ENCODE results near the gene SEPTIN3. TPM values are rescaled to one million over a fixed set of nuclear protein-coding genes. Genes with fewer than 3 reads are reported as not detected.

Gene SEPTIN3
- polyA plus RNA-seq, 1 experiment = 0.22 TPM

GRCh38 chr22:41979423-41980250 lies 10.4 kb downstream of the SEPTIN3 start:
- ChIA-PET POLR2A (no interaction called here), CTCF (no interaction called here)
- Histone ChIP-seq H3K27me3 (ENCODE audit: control insufficient read depth, insufficient read depth, low read length) (peaks cover 47% of the 10 kb centered on the region), H3K9me3 (ENCODE audit: control insufficient read depth, insufficient read depth, low read length) (no peaks in the 10 kb centered on the region; the same call in 1 of the 2 replicates), H3K27ac (ENCODE audit: low read depth, low read length) (no peak overlapping the region), H3K4me3 (ENCODE audit: low read depth, low read length) (no peak overlapping the region)
- TF ChIP-seq, protein P1, sequence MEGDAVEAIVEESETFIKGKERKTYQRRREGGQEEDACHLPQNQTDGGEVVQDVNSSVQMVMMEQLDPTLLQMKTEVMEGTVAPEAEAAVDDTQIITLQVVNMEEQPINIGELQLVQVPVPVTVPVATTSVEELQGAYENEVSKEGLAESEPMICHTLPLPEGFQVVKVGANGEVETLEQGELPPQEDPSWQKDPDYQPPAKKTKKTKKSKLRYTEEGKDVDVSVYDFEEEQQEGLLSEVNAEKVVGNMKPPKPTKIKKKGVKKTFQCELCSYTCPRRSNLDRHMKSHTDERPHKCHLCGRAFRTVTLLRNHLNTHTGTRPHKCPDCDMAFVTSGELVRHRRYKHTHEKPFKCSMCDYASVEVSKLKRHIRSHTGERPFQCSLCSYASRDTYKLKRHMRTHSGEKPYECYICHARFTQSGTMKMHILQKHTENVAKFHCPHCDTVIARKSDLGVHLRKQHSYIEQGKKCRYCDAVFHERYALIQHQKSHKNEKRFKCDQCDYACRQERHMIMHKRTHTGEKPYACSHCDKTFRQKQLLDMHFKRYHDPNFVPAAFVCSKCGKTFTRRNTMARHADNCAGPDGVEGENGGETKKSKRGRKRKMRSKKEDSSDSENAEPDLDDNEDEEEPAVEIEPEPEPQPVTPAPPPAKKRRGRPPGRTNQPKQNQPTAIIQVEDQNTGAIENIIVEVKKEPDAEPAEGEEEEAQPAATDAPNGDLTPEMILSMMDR (IDR thresholded peaks at IDR 0.05; ENCODE audit: low read depth, low read length) = no peak
- no peak for DNase-seq (ENCODE audit: low read depth, low spot score)

- no peaks in the 10 kb centered on the region; the same call in 1 of the 2 replicates for H3K9me3 ChIP-seq (ENCODE audit: control insufficient read depth, insufficient read depth, low read length)
- H3K27me3 ChIP-seq (ENCODE audit: control insufficient read depth, insufficient read depth, low read length) = peaks cover 21% of the 10 kb centered on the region
- TF ChIP-seq, protein P1 (IDR thresholded peaks at IDR 0.05; ENCODE audit: low read depth, low read length) = no peak
- ChIA-PET POLR2A (no interaction called here), CTCF (interaction anchor here (0.6 kb wide), 2 partner anchors 24 to 108 kb away, joined by 3 to 4 read pairs; no protein-coding TSS in a partner anchor)
- no peak for DNase-seq (ENCODE audit: low read depth, low spot score)
- no peak overlapping the region for H3K27ac ChIP-seq (ENCODE audit: low read depth, low read length)
- H3K4me3 ChIP-seq (ENCODE audit: low read depth, low read length) = no peak overlapping the region
Observed at GRCh38 chr22:41982865-41983264, 13.6 kb downstream of the SEPTIN3 start.

GRCh38 chr22:41983513-41984405 lies 14.5 kb downstream of the SEPTIN3 start:
- peaks cover 13% of the 10 kb centered on the region for H3K27me3 ChIP-seq (ENCODE audit: control insufficient read depth, insufficient read depth, low read length)
- TF ChIP-seq, protein P1 (IDR thresholded peaks at IDR 0.05; ENCODE audit: low read depth, low read length) = no peak

DNA sequence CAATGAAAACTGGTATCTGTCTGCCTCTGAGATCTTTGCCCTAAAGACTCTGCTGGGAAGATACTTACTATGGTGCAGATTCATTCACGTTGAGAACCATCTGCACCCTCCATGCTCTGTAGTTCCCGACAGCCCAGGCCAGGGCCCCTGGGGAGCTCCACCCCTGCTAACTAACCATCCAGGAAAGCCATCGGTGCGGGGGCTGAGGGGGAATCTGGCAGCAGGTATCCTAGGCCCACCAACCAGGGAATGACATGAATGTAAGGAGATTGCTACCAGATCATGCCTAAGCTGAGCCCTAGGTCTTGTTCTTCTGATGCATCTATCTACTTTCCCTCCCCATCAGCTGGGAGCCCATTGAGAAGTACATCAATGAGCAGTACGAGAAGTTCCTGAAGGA lies 18.0 kb downstream of the SEPTIN3 start:
- CTCF ChIA-PET = no interaction called here
- Histone ChIP-seq H3K27me3 (ENCODE audit: control insufficient read depth, insufficient read depth, low read length) (peaks cover 9% of the 10 kb centered on the region), H3K27ac (ENCODE audit: low read depth, low read length) (no peak overlapping the region), H3K9me3 (ENCODE audit: control insufficient read depth, insufficient read depth, low read length) (no peaks in the 10 kb centered on the region), H3K4me3 (ENCODE audit: low read depth, low read length) (no peak overlapping the region)
- DNase-seq (ENCODE audit: low read depth, low spot score) = no peak
- TF ChIP-seq, protein P1 (IDR thresholded peaks at IDR 0.05; ENCODE audit: low read depth, low read length) = no peak
- POLR2A ChIA-PET = no interaction called here

More at GRCh38 chr22:41983513-41984405, 14.5 kb downstream of the SEPTIN3 start:
- Histone ChIP-seq H3K9me3 (ENCODE audit: control insufficient read depth, insufficient read depth, low read length) (no peaks in the 10 kb centered on the region; the same call in 1 of the 2 replicates), H3K27ac (ENCODE audit: low read depth, low read length) (no peak overlapping the region), H3K4me3 (ENCODE audit: low read depth, low read length) (no peak overlapping the region)
- DNase-seq (ENCODE audit: low read depth, low spot score) = no peak
- ChIA-PET POLR2A (no interaction called here), CTCF (no interaction called here)
